ENCODE data around the gene HIP1.

HIP1 gene

GRCh38 chr7:75629044-75629443 lies 109.7 kb downstream of the HIP1 start:
- no peak for DNase-seq (ENCODE audit: extremely low read depth, low read depth)
- TF ChIP-seq, protein P1, sequence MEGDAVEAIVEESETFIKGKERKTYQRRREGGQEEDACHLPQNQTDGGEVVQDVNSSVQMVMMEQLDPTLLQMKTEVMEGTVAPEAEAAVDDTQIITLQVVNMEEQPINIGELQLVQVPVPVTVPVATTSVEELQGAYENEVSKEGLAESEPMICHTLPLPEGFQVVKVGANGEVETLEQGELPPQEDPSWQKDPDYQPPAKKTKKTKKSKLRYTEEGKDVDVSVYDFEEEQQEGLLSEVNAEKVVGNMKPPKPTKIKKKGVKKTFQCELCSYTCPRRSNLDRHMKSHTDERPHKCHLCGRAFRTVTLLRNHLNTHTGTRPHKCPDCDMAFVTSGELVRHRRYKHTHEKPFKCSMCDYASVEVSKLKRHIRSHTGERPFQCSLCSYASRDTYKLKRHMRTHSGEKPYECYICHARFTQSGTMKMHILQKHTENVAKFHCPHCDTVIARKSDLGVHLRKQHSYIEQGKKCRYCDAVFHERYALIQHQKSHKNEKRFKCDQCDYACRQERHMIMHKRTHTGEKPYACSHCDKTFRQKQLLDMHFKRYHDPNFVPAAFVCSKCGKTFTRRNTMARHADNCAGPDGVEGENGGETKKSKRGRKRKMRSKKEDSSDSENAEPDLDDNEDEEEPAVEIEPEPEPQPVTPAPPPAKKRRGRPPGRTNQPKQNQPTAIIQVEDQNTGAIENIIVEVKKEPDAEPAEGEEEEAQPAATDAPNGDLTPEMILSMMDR (IDR thresholded peaks at IDR 0.05; ENCODE audit: low read depth, low read length) = no peak

DNA sequence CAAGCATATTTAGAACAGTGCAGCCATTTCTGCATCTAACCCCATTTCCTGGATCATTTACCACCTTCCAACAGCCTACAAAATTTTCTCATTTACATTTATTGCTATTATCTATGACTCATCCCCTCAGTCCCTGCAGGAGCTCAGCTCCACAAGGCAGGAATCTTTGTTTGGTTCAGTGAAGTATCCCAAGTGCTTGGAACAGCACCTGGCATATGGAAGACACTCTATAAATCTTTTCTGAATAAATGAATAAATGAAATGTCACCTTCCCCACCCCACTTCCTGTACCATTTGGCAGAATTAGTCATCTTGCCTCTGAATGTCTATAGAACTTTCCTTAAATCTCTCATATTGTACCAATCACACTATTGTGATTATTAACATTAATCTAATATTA lies 110.7 kb downstream of the HIP1 start:
- TF ChIP-seq, protein P1 (IDR thresholded peaks at IDR 0.05; ENCODE audit: low read depth, low read length) = no peak
- no peak for DNase-seq (ENCODE audit: extremely low read depth, low read depth)

DNA sequence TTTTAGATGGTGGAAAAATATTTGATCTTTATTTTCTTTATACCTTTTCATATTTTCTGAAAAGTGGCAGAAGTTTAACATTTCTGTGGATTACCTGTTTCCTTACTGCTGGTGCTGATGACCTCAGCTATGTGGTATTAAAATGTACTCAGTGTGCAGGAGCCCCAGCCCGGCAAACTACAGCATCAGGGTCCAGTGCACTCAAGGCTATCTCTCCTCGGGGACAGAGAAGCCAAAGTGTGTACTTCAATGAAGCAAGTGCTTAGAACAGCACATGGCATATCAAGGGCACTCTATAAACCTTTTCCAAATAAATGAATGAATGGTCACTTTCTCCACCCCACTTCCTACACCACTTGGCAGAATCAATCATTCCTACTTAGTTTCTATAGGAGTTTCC lies 111.8 kb downstream of the HIP1 start:
- no peak for DNase-seq (ENCODE audit: extremely low read depth, low read depth)
- TF ChIP-seq, protein P1 (IDR thresholded peaks at IDR 0.05; ENCODE audit: low read depth, low read length) = no peak

GRCh38 chr7:75625868-75626267 lies 112.9 kb downstream of the HIP1 start:
- DNase-seq (ENCODE audit: extremely low read depth, low read depth) = no peak

DNA sequence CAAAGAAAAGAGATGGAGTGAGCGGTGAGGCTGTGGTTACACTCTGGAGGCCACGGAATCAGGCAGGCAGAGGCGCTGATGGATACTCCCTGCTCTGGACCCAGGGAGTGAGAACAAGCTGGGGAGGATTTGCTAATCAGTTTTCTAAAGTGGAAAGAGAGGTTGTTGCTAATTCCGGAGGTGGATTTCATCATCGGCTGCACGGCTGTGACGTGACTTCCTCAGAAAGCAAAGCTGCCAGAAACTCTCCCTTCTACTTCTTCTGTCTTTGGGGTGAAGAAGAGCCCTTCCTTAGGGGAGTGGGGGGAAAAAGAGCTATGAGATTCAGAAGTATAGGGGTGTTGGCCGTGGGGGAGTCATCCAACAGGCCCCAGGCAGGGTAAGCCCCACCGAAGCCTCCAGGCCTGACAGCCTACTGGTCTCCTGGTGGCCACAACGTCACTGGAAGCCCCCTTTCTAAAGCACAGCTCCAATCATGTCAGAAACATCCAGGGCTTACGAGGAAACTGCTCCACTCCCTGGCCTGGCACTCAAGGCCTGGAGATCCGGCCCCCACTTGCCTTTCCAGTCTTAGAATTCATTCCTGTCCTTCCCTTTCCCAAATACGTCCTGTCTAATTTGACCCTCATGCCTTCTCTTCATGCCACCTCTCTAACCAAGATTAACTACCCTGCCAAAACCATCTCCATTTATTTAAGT lies 114.5 kb downstream of the HIP1 start:
- TF ChIP-seq, protein P1 (IDR thresholded peaks at IDR 0.05; ENCODE audit: low read depth, low read length) = no peak
- DNase-seq (ENCODE audit: extremely low read depth, low read depth) = no peak

More at GRCh38 chr7:75625868-75626267, 112.9 kb downstream of the HIP1 start:
- TF ChIP-seq, protein P1 (IDR thresholded peaks at IDR 0.05; ENCODE audit: low read depth, low read length) = no peak

DNA sequence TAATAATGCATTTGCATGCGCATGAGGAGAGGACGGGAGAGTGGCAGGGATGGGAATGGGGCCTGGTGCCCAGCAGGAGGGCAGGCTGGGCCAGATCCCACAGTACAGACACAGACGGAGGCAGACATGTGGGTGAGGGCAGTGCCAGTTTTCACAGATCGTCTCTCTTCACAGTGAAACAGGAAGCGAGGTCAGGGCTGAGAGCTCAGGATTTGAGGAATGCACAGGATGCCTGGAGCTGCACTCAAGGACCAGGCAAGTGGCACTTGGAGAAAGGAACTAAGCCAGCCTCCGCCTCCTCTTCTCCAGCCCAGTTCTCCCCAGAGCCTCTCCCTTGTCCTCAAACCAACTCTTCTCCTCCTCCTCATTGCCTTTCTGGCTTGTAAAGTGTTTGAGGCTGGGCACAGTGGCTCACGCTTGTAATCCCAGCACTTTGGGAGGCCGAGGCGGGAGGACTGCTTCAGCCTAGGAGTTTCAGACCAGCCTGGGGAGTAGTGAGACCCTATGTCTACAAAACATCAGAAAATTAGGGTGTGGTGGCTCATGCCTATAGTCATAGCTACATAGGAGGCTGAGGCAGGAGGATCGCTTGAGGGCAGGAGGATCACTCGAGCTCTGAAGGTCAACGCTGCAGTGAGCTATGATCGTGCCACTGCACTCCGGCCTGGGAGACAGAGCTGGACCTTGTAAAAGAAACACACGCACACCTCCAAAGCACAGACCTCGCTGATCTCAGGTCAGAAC lies 115.2 kb downstream of the HIP1 start:
- TF ChIP-seq, protein P1 (IDR thresholded peaks at IDR 0.05; ENCODE audit: low read depth, low read length) = no peak
- DNase-seq (ENCODE audit: extremely low read depth, low read depth) = no peak

GRCh38 chr7:75621124-75621523 lies 117.6 kb downstream of the HIP1 start:
- DNase-seq (ENCODE audit: extremely low read depth, low read depth) = no peak
- TF ChIP-seq, protein P1 (IDR thresholded peaks at IDR 0.05; ENCODE audit: low read depth, low read length) = no peak

Measured in AG09319 (cell line).